ENCODE measurements around the gene DYSF. TPM values are rescaled to one million over a fixed set of nuclear protein-coding genes. Genes with fewer than 3 reads are reported as not detected.

DYSF gene
- total RNA-seq, 1 donor from 2014 or later: 112 TPM

- Mint-ChIP-seq H3K27ac (ENCODE audit: unreplicated experiment) (peak overlapping the region; percentile 23), H3K27me3 (ENCODE audit: low read depth) (no peaks in the 10 kb centered on the region), H3K9me3 (ENCODE audit: low read depth) (no peaks in the 10 kb centered on the region), H3K4me3 (ENCODE audit: unreplicated experiment) (no peak overlapping the region), H3K4me1 (ENCODE audit: low read depth) (no peaks in the 10 kb centered on the region), H3K36me3 (ENCODE audit: low read depth) (peaks cover 24% of the 10 kb centered on the region)
- TF ChIP-seq CTCF (IDR thresholded peaks at IDR 0.05): no peak
- no peak for DNase-seq (ENCODE audit: low spot score)
Measured at GRCh38 chr2:71674158-71674851, 220.9 kb downstream of the DYSF start.

GRCh38 chr2:71675296-71675695 lies 221.9 kb downstream of the DYSF start:
- H3K36me3 Mint-ChIP-seq (ENCODE audit: low read depth): peaks cover 17% of the 10 kb centered on the region
- no peaks in the 10 kb centered on the region for H3K27me3 Mint-ChIP-seq (ENCODE audit: low read depth)
- no peak for DNase-seq (ENCODE audit: low spot score)
- no peak overlapping the region for H3K4me3 Mint-ChIP-seq (ENCODE audit: unreplicated experiment)
- no peaks in the 10 kb centered on the region for H3K4me1 Mint-ChIP-seq (ENCODE audit: low read depth)
- TF ChIP-seq CTCF (IDR thresholded peaks at IDR 0.05): no peak
- no peak overlapping the region for H3K27ac Mint-ChIP-seq (ENCODE audit: unreplicated experiment)
- H3K9me3 Mint-ChIP-seq (ENCODE audit: low read depth): no peaks in the 10 kb centered on the region

- no peak for TF ChIP-seq CTCF (IDR thresholded peaks at IDR 0.05)
- no peak overlapping the region for H3K4me3 Mint-ChIP-seq (ENCODE audit: unreplicated experiment)
- H3K4me1 Mint-ChIP-seq (ENCODE audit: low read depth): no peaks in the 10 kb centered on the region
- H3K27ac Mint-ChIP-seq (ENCODE audit: unreplicated experiment): no peak overlapping the region
- H3K27me3 Mint-ChIP-seq (ENCODE audit: low read depth): no peaks in the 10 kb centered on the region
- no peak for DNase-seq (ENCODE audit: low spot score)
- H3K36me3 Mint-ChIP-seq (ENCODE audit: low read depth): peaks cover 34% of the 10 kb centered on the region
- no peaks in the 10 kb centered on the region for H3K9me3 Mint-ChIP-seq (ENCODE audit: low read depth)
Measured at GRCh38 chr2:71678874-71679273, 225.5 kb downstream of the DYSF start.

GRCh38 chr2:71679491-71679890 lies 226.1 kb downstream of the DYSF start:
- H3K4me1 Mint-ChIP-seq (ENCODE audit: low read depth): no peaks in the 10 kb centered on the region
- H3K36me3 Mint-ChIP-seq (ENCODE audit: low read depth): peaks cover 34% of the 10 kb centered on the region
- no peak overlapping the region for H3K4me3 Mint-ChIP-seq (ENCODE audit: unreplicated experiment)
- H3K27me3 Mint-ChIP-seq (ENCODE audit: low read depth): no peaks in the 10 kb centered on the region
- H3K27ac Mint-ChIP-seq (ENCODE audit: unreplicated experiment): no peak overlapping the region
- no peaks in the 10 kb centered on the region for H3K9me3 Mint-ChIP-seq (ENCODE audit: low read depth)
- no peak for DNase-seq (ENCODE audit: low spot score)
- no peak for TF ChIP-seq CTCF (IDR thresholded peaks at IDR 0.05)

- peak; percentile 65 for DNase-seq (ENCODE audit: low spot score)
- Mint-ChIP-seq H3K4me3 (ENCODE audit: unreplicated experiment) (no peak overlapping the region), H3K27me3 (ENCODE audit: low read depth) (no peaks in the 10 kb centered on the region), H3K36me3 (ENCODE audit: low read depth) (peaks cover 29% of the 10 kb centered on the region), H3K4me1 (ENCODE audit: low read depth) (no peaks in the 10 kb centered on the region), H3K9me3 (ENCODE audit: low read depth) (no peaks in the 10 kb centered on the region), H3K27ac (ENCODE audit: unreplicated experiment) (no peak overlapping the region)
- no peak for TF ChIP-seq CTCF (IDR thresholded peaks at IDR 0.05)
Measured at GRCh38 chr2:71680925-71681324, 227.6 kb downstream of the DYSF start.
